K562 (cell line): ENCODE data around the gene ZNF814. TPM values are rescaled to one million over a fixed set of nuclear protein-coding genes. Genes with fewer than 3 reads are reported as not detected.

Source experiments
- ATAC-seq: fragments of 200-7000 bp; cut with Tn5 transposase; 3 replicates; pipeline ENCODE4 v1.9.1; 2020; ENCODE audit warnings: moderate library complexity
- BruUV-seq: library from RNA; stranded (reverse); fragments of 400-500 nt; replicated peaks from 2 replicates; lab custom pipeline; 2021; lab: Mats Ljungman, UMichigan
- CTCF ChIA-PET: fragments of 300-600 bp; formaldehyde crosslinking; extraction: SDS; loops from one replicate; lab custom pipeline; 2021; ENCODE audit warnings: low intra/inter-chr PET ratio; lab: Yijun Ruan, JAX
- POLR2A ChIA-PET: fragments of 300-600, 350-650 bp; sonication (Branson Sonifier 250); formaldehyde crosslinking; extraction: SDS; loops from one replicate; lab custom pipeline; 2021; ENCODE audit warnings: antibody characterized with exemption, inconsistent platforms; lab: Yijun Ruan, JAX
- DNase-seq, 4 experiments: peaks; one replicate each; pipeline versions ENCODE4 v3.0.0 to v3.0.0-alpha.2; 2011 to 2018; ENCODE audit warnings: low spot score in 3 of 4, mixed read lengths in 3 of 4; ENCODE audit errors: extremely low read depth in 1 of 4
- FAIRE-seq: peaks from 2 replicates; lab custom pipeline; 2011; peaks lifted over from hg19 to GRCh38; lab: Jason Lieb, UNC
- H2AFZ ChIP-seq: 2 replicates; pipeline ENCODE4 v1.6.0; 2011; ENCODE audit warnings: low read depth, low read length, control low read depth, inconsistent platforms
- H3K27ac ChIP-seq: fragments of 200-600 bp; 3 replicates; pipeline ENCODE4 v1.8.0; 2011; ENCODE audit warnings: low read depth, mild to moderate bottlenecking, control low read depth, inconsistent platforms, low read length, moderate library complexity, mixed read lengths; ENCODE audit errors: extremely low read depth
- H3K27me3 ChIP-seq, 2 experiments: fragments of 300-600 bp in 1 of 2; 2 replicates in 1 of 2; 3 replicates in 1 of 2; pipeline versions ENCODE4 v1.6.0 to v1.8.0; 2011; ENCODE audit warnings: inconsistent platforms in 2 of 2, low read length in 2 of 2, mild to moderate bottlenecking in 1 of 2, mixed read lengths in 1 of 2, moderate library complexity in 1 of 2; ENCODE audit not compliant: control insufficient read depth in 2 of 2, insufficient read depth in 2 of 2
- H3K36me3 ChIP-seq: fragments of 300-600 bp; 3 replicates; pipeline ENCODE4 v1.8.0; 2011; ENCODE audit warnings: mild to moderate bottlenecking, low read length, inconsistent platforms; ENCODE audit not compliant: control insufficient read depth, insufficient read depth
- H3K4me1 ChIP-seq, 2 experiments: fragments of 200-600 bp in 1 of 2; replicated peaks in 1 of 2; 2 replicates in 1 of 2; 3 replicates in 1 of 2; pipeline versions ENCODE4 v1.5.1 to v1.8.0; 2011; ENCODE audit warnings: inconsistent platforms in 2 of 2, low read length in 2 of 2, mild to moderate bottlenecking in 1 of 2, mixed read lengths in 1 of 2, moderate library complexity in 1 of 2; ENCODE audit not compliant: control insufficient read depth in 2 of 2, insufficient read depth in 2 of 2
- H3K4me2 ChIP-seq: 2 replicates; pipeline ENCODE4 v1.6.1; 2011; ENCODE audit warnings: low read length, control low read depth, inconsistent platforms, mixed read lengths; ENCODE audit not compliant: insufficient read depth
- H3K4me3 ChIP-seq: fragments of 200-600 bp; sonication (generic), shearing (Covaris generic); 2 replicates; pipeline ENCODE4 v1.5.1; 2016; ENCODE audit warnings: control low read depth, inconsistent platforms
- H3K79me2 ChIP-seq: fragments of 200-600 bp; 3 replicates; pipeline ENCODE4 v1.8.0; 2011; ENCODE audit warnings: low read length, inconsistent platforms; ENCODE audit not compliant: control insufficient read depth, insufficient read depth
- H3K9ac ChIP-seq, 2 experiments: 2 replicates each; pipeline versions ENCODE4 v1.6.0 to v1.6.1; 2011; ENCODE audit warnings: low read depth in 2 of 2, low read length in 2 of 2, control low read depth in 1 of 2, inconsistent platforms in 1 of 2, mild to moderate bottlenecking in 1 of 2, mixed read lengths in 1 of 2; ENCODE audit not compliant: insufficient read depth in 1 of 2
- H3K9me1 ChIP-seq: one replicate; pipeline ENCODE4 v1.6.0; 2011; ENCODE audit warnings: inconsistent platforms, mild to moderate bottlenecking, low read length, moderate library complexity; ENCODE audit not compliant: control insufficient read depth, insufficient read depth
- H3K9me3 ChIP-seq: replicated peaks from 2 replicates; pipeline ENCODE4 v1.5.1; 2011; ENCODE audit warnings: low read depth, low read length, inconsistent platforms; ENCODE audit not compliant: control insufficient read depth, insufficient read depth
- H4K20me1 ChIP-seq: replicated peaks from 2 replicates; pipeline ENCODE4 v1.6.1; 2011; ENCODE audit warnings: low read length, inconsistent platforms, mixed read lengths; ENCODE audit not compliant: control insufficient read depth, insufficient read depth
- BCL6 ChIP-seq: fragments of 250-450 bp; sonication (Bioruptor Pico); IDR thresholded peaks from 2 replicates; pipeline ENCODE4 v1.4.0; 2020
- GATA2 ChIP-seq: sonication (generic); formaldehyde crosslinking; IDR thresholded peaks from 2 replicates; pipeline ENCODE4 v1.4.0; 2020; ENCODE audit warnings: mild to moderate bottlenecking, missing genetic modification reagents
- MBD2 ChIP-seq: sonication (generic); IDR thresholded peaks from 2 replicates; pipeline ENCODE4 v1.6.1; 2016; ENCODE audit warnings: low read depth, borderline replicate concordance
- POLR2G ChIP-seq: fragments of 200-400 bp; formaldehyde crosslinking; IDR thresholded peaks from 2 replicates; pipeline ENCODE4 v1.6.1; 2017; ENCODE audit warnings: low read depth, mild to moderate bottlenecking, antibody characterized with exemption, low read length, moderate library complexity
- VEZF1 ChIP-seq: fragments of 200-800 bp; sonication (Bioruptor generic); IDR thresholded peaks from 2 replicates; pipeline ENCODE4 v1.6.1; 2017; ENCODE audit warnings: missing genetic modification characterization, missing compliant biosample characterization
- ZBTB7A ChIP-seq: IDR thresholded peaks from 2 replicates; pipeline ENCODE4 v1.6.1; 2011; ENCODE audit warnings: low read depth, mild to moderate bottlenecking, low read length, moderate library complexity, borderline replicate concordance; ENCODE audit not compliant: control insufficient read depth
- ZNF436 ChIP-seq: fragments of 250-450, 450-650 bp; sonication (Bioruptor Pico); formaldehyde crosslinking; IDR thresholded peaks from 2 replicates; pipeline ENCODE4 v1.7.0; 2020; ENCODE audit warnings: mild to moderate bottlenecking
- WGBS: fragments of 100-300 bp; shearing (Covaris generic); methylation state at CpG from one replicate; pipeline ENCODE4 v1.1.6; 2016; ENCODE audit warnings: low coverage, mixed read lengths; ENCODE audit not compliant: insufficient coverage; ENCODE audit errors: missing lambda C conversion rate; 5-methylcytosine and 5-hydroxymethylcytosine counted together
- in situ Hi-C: fragments of 300-500 bp; cut with MboI; formaldehyde crosslinking; loops from 4 replicates; pipeline ENCODE4 v1.15.0; 2018; ENCODE audit warnings: inconsistent platforms, mixed read lengths
- intact Hi-C: fragments of 100-400 bp; cut with micrococcal nuclease; formaldehyde crosslinking; loops from 2 replicates; pipeline ENCODE4 v1.14.2; 2022
- polyA plus RNA-seq, 8 experiments: library from polyadenylated mRNA; depleted of rRNA in 4 of 8; stranded (reverse) in 5 of 8; unstranded in 3 of 8; fragments of >200 nt; fragmentation: Nextera tagmentation in 2 of 8; fragmentation: Illumina TruSeq in 1 of 8; extraction: Ambion mirVana in 2 of 8; extraction: Trizol in 1 of 8; gene quantifications; 2 replicates each; pipeline versions ENCODE4 v1.2.1 to v1.2.3, GENCODE V29; 2011 to 2014; ENCODE audit warnings: inconsistent platforms in 1 of 8, missing spikeins in 1 of 8
- total RNA-seq, 7 experiments: library from RNA; depleted of rRNA in 6 of 7; stranded (reverse); fragments of >200 nt in 6 of 7; fragmentation: Illumina TruSeq in 2 of 7; extraction: Trizol in 2 of 7; gene quantifications; 2 replicates each; pipeline versions ENCODE4 v1.2.1 to v1.2.3, GENCODE V29; 2011 to 2021; ENCODE audit warnings: low replicate concordance in 1 of 7

Gene ZNF814
- total and polyA plus RNA-seq, 9 of the 15 experiments (the other 6 are each of a cell fraction or from before 2014, with no cell fraction given): 0.42 to 3.5 (median 1.9) TPM

- no peaks in the 10 kb centered on the region; a peak in 2 of 5 replicates for H3K4me1 ChIP-seq
- H3K9ac ChIP-seq: no peak overlapping the region
- ChIA-PET CTCF (no interaction called here), POLR2A (interaction anchor here (0.6 kb wide), 1 partner anchor 650 kb away, joined by 3 read pairs; no protein-coding TSS in a partner anchor)
- no peak overlapping the region for H2AFZ ChIP-seq
- ATAC-seq (no peak), DNase-seq (no peak), FAIRE-seq (no peak)
- no peaks in the 10 kb centered on the region for H3K9me3 ChIP-seq
- 39% methylated on average over 2 of the region's 3 CpGs for WGBS
- H3K27me3 ChIP-seq: no peaks in the 10 kb centered on the region
- no peaks in the 10 kb centered on the region for H4K20me1 ChIP-seq
- no TSS peak for BruUV-seq
- no peak overlapping the region for H3K4me3 ChIP-seq
- no peak for TF ChIP-seq ZNF436 (CRISPR knock-in tag)
- TF ChIP-seq BCL6 (CRISPR knock-in tag): no peak
- no peak for TF ChIP-seq ZBTB7A
- TF ChIP-seq VEZF1: no peak
- no peak for TF ChIP-seq MBD2
- no peak for TF ChIP-seq POLR2G
- TF ChIP-seq GATA2 (CRISPR knock-in tag): no peak
- H3K79me2 ChIP-seq: peaks cover 11% of the 10 kb centered on the region; the same call in 2 of the 3 replicates
- peaks cover 13% of the 10 kb centered on the region; the same call in 2 of the 3 replicates for H3K36me3 ChIP-seq
- no peaks in the 10 kb centered on the region for H3K9me1 ChIP-seq
- in situ Hi-C loops: loop anchor here (5.0 kb wide), 1 partner anchor 57 kb away; no protein-coding TSS in a partner anchor
- intact Hi-C loops: no loop called here
- no peak overlapping the region for H3K4me2 ChIP-seq
- H3K27ac ChIP-seq: no peak overlapping the region
Observed at GRCh38 chr19:57914531-57914930, 25.7 kb upstream of the ZNF814 start.
